ENCODE results near the gene TIPARP. TPM values are rescaled to one million over a fixed set of nuclear protein-coding genes. Genes with fewer than 3 reads are reported as not detected.
A peak's percentile ranks its signal among the peaks of the same experiment; 100 is the strongest.

Gene TIPARP
- total and polyA plus RNA-seq, 2 of the 8 experiments (the other 6 are each of a cell fraction or from before 2014, with no cell fraction given), result 1.6 to 5.8 TPM

GRCh38 chr3:156674046-156674910, at the start of gene TIPARP (continued):
- TF ChIP-seq CHD7 (IDR thresholded peaks at IDR 0.05; ENCODE audit: insufficient replicate concordance, low read length) (no peak), SRF (IDR thresholded peaks at IDR 0.05; ENCODE audit: low read depth, low read length) (no peak), EZH2 (IDR thresholded peaks at IDR 0.05; ENCODE audit: low read depth, low read length, severe bottlenecking) (no peak), TAF1 (IDR thresholded peaks at IDR 0.05; ENCODE audit: low read depth, low read length) (peak; percentile 87), JUN (IDR thresholded peaks at IDR 0.05; ENCODE audit: low read depth, low read length) (no peak)
